GM13977 (cell line): ENCODE data around the gene ATP11A.

ENCODE experiments used
- DNase-seq: peaks from one replicate; pipeline ENCODE4 v3.0.0; 2012; ENCODE audit warnings: low spot score
- in situ Hi-C: fragments of 300-500 bp; cut with MboI; formaldehyde crosslinking; loops from one replicate; pipeline ENCODE4 v1.12.0; 2022; ENCODE audit warnings: low sequenced_read_pairs, low pct_unique_long_range_greater_than_20kb, mixed read lengths, inconsistent platforms; ENCODE audit not compliant: unreplicated experiment
- TF ChIP-seq, protein P1 (sequence below): IDR thresholded peaks from 2 replicates; pipeline ENCODE4 v1.5.1; 2012; ENCODE audit warnings: mild to moderate bottlenecking, control low read depth; ENCODE audit not compliant: insufficient read depth; ENCODE audit errors: extremely low read depth, missing control alignments

ATP11A gene

DNA sequence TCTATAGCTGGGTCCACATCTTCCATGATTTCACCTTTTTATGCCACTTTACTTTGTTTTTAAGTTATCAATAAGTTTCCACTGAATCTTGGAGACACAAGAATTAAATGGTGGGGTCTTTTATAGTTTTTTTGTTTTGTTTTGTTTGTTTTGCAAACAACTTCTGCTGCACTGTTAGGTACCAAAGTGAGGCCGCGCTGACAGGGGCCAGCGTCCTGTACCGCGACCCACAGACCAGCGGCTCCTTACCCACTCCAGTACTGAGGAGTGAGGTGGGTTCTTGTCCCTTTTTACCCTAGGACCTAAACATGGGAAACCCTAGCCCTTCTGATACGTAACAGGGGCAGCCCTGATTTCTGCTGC, 203.3 kb downstream of the ATP11A start:
- no peak for DNase-seq
- TF ChIP-seq, protein P1, sequence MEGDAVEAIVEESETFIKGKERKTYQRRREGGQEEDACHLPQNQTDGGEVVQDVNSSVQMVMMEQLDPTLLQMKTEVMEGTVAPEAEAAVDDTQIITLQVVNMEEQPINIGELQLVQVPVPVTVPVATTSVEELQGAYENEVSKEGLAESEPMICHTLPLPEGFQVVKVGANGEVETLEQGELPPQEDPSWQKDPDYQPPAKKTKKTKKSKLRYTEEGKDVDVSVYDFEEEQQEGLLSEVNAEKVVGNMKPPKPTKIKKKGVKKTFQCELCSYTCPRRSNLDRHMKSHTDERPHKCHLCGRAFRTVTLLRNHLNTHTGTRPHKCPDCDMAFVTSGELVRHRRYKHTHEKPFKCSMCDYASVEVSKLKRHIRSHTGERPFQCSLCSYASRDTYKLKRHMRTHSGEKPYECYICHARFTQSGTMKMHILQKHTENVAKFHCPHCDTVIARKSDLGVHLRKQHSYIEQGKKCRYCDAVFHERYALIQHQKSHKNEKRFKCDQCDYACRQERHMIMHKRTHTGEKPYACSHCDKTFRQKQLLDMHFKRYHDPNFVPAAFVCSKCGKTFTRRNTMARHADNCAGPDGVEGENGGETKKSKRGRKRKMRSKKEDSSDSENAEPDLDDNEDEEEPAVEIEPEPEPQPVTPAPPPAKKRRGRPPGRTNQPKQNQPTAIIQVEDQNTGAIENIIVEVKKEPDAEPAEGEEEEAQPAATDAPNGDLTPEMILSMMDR, result no peak
- in situ Hi-C loops, result no loop called here

DNA sequence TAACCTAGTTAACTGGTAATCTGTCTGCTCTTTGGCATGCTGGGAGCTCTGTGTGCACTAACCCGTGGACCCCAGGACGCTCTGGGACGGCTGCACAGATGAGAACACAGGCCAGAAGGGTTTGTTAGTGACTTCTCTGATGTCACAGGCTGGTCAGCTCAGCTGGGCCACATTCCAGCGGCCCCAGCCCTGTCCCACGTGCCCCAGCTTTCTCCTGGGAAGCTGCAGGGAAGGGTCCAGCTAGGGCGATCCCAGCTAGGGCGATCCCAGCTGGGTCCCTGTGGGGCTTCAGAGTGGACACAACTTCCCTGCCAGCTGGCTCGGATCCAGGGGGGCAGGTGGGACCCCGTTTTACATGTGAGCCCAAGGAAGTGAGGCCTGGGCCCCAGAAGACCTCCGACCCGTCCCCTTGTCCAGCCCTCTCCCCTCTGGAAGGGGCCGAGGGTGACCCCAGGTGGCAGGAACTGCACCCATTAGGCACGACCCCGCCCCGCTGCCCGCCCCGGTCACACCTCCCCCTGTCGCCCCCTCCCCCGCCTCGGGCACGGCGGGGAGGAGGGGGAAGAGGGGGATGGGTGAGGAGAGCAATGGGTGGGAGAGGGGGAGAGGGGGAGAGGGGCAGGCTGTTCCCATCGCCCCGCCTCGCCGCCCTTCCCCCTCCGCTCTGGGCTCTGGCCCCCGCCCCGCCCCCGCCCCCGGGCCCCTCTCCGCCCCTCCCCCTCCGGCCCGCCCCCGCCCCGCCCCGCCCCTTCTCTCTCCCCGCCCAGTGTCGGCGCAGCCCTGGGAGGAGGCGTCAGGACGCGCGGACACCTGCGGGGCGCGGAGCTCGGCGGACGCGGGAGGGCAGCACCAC, 204.0 kb downstream of the ATP11A start:
- TF ChIP-seq, protein P1, result peak; percentile 12
- DNase-seq, result peak; percentile 89
- in situ Hi-C loops, result no loop called here

DNA sequence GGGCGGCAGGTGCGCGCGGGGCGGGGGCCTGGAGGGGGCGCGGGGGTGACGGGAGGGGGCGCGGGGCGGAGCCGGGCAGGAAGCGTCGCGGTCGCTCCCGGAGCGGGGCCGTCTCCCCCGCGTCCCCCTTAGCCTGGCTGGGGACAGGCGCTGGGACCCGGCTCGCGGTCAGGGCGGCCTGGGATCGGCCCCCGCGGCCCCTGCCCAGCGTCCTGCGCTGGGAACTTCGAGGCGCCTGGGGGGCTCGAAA, 204.5 kb downstream of the ATP11A start:
- DNase-seq, result no peak
- in situ Hi-C loops, result no loop called here
- TF ChIP-seq, protein P1, result no peak

DNA sequence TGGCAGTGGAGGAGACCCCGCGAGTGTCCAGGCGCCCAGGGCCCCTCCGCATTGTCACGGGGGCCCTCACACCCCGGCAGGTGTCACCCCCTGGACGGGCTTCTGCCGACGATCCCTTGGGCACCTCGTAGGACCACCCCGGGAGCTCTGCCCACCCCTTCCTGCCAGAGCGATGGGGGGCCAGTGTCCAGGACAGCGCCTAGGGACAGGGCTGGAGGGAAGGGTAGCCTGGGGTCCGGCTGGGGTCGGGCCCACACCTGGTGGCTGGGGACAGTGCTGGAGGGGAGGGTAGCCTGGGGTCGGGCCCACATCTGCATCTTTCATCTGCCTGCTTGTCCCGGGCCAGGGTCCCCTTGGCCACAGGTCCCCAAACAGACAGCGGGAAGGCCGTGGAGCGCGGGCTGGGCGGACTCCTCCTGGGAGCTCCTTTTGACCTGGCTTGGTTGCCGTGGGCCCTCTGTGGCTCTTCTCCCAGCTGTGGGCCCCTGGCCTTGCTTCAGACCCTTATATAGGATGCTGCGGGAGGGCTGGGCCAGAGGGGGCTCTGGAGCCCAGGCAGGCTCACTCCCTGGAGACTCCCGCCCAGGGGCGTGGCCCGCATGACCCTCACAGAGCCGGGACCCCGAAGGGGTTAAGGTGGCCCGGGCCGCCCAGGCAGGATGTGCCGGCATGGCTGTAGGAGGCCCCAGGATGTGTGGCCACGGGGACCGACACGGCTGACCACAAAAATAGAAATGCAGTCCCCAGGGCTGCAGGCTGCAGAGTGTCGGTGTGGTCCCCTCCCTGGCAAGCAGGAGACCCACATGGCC, 205.0 kb downstream of the ATP11A start:
- in situ Hi-C loops, result no loop called here
- no peak for DNase-seq
- TF ChIP-seq, protein P1, result no peak

DNA sequence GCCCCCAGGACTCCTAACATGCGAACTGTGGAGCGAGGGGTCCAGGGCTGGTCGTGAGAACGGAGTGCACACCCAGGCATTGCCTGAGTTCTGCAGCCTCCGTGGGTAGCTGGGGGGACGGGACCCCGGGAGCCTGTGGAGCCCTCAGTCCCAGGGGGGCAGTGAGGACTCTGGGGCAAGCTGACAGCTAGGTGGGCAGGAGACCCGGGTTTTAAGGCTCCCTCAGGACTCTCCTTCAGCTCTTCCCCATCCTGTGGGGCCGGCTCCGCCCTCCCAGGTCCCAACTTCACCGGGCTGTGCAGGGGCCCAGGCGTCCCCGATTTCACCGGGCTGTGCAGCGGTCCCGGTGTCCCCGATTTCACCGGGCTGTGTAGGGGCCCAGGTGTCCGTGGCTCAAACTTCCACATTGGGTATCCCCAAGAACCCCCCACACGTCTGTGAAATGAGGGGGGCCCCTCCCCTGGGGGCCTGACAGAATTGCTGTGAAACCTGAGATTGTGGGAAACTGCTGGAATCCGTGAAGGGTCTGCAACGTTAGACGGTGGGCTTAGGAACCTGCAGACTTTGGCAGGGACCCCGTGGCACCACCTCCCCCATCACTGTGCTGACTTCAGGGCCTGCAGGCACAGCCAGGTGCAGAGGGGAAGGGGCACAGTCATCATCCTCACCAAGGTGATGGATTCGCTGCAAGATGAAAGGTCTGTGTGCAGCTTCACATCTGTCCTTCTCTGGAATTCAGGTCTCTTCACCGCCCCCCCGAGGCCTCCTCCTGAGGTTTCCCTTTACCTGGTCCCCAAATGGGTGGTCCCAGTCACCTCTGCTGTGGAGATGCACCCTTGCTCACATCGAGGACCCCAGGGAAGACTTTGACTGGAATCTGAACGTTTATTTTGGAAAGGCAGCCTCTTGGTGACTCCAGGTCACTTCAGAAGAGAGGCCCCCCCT, 206.0 kb downstream of the ATP11A start:
- in situ Hi-C loops, result no loop called here
- DNase-seq, result no peak

More for the DNA sequence above, 206.0 kb downstream of the ATP11A start:
- TF ChIP-seq, protein P1, result no peak
